Hepatic stellate cell (primary cell): ENCODE data around the gene SH2D6.
"Not testable (repeated sequence)": the region's sequence is repeated elsewhere in the genome, so short reads cannot be mapped to it uniquely, and the experiment has no call there.

ENCODE experiments used
- DNase-seq: peaks from one replicate; pipeline ENCODE4 v3.0.0; 2011; ENCODE audit warnings: low spot score

SH2D6 gene

GRCh38 chr2:85418132-85419008 is at the start of gene SH2D6:
Gene SH2D6 (plus strand): TSS chr2:85418714. CDS start chr2:85429466, 10,752 bp downstream.
- DNase-seq = peak; percentile 94

- no peak for DNase-seq
Measured at GRCh38 chr2:85368921-85369320, 49.6 kb upstream of the SH2D6 start.

GRCh38 chr2:85369500-85369899 is 49.0 kb upstream of the SH2D6 start:
- DNase-seq = no peak

GRCh38 chr2:85371045-85371444 is 47.5 kb upstream of the SH2D6 start:
- DNase-seq = no peak

DNA sequence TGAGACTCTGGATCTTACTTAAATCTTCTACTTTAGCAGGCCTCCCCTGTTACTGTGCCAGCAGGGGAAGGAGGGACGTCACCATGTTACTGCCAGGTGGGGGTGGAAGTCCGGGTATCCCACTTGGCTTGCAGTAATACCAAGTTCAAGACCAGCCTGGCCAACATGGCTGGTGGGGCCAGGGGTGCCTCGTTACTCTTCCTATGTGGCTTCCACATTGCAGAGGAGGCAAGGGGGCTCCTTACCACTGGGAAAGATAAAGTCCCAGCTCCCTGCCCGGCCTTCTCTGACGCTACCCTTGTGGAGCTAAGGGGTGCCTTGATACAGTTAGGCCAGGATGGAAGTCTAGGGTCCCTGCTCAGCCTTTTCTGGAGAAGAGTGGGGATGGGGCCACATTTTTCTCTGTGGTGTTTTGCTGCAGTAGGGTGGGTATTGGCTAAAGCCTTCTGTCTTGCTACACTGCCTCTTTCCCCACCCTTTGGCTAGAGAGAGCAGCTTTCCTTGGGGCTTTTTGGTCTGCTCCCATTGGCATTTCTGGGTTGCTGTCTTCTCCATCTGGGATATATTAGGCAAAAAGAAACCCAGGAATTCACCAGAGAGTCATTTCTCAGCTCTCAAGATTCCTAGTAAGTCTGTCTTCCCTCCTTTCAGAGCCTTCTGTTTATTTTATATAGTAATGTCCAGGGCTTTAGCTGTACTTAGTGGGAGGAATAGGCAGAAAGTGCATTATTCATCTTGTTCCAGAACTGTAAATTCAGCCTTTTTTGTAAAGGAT is 42.0 kb upstream of the SH2D6 start:
- DNase-seq = no peak

- no peak for DNase-seq
Measured at GRCh38 chr2:85377083-85377482, 41.4 kb upstream of the SH2D6 start.

DNA sequence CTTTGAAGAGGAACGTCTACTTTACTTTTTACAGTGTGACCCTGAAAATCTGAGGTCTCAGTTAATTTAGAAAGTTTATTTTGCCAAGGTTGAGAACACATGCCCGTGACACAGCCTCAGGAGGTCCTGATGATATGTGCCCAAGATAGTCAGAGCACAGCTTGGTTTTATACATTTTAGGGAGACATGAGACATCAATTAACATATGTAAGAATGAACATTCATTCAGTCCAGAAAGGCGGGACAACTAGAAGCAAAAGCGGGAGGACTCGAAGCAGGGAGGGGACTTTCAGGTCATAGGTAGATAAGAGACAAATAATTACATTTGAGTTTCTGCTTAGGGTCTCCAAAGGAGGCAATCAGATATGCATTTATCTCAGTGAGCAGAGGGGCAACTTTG is 40.3 kb upstream of the SH2D6 start:
- DNase-seq = no peak

GRCh38 chr2:85380048-85380447 is 38.5 kb upstream of the SH2D6 start:
- DNase-seq = no peak

- DNase-seq = not testable (repeated sequence)
Measured at GRCh38 chr2:85383151-85383550, 35.4 kb upstream of the SH2D6 start.

- no peak for DNase-seq
Measured at GRCh38 chr2:85383850-85384249, 34.7 kb upstream of the SH2D6 start.

GRCh38 chr2:85385746-85386145 is 32.8 kb upstream of the SH2D6 start:
- DNase-seq = no peak

DNA sequence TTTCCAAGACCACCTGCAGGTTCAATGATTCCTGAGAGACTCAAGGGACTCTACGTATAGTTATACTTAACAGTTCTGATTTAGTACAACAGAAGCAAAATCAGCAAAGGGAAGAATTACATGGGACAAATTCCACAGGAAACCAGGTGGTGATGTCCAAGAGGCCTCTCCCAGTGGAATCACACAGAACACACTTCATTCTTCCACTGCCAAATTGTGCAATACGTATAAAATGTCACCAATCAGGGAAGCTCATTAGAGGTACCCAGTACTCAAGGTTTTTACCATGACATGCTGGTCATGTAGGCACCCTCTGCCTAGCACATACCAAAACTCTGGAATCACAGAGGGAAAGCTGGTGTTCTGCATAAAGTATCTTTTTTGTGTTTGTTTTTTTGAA is 30.8 kb upstream of the SH2D6 start:
- no peak for DNase-seq

DNA sequence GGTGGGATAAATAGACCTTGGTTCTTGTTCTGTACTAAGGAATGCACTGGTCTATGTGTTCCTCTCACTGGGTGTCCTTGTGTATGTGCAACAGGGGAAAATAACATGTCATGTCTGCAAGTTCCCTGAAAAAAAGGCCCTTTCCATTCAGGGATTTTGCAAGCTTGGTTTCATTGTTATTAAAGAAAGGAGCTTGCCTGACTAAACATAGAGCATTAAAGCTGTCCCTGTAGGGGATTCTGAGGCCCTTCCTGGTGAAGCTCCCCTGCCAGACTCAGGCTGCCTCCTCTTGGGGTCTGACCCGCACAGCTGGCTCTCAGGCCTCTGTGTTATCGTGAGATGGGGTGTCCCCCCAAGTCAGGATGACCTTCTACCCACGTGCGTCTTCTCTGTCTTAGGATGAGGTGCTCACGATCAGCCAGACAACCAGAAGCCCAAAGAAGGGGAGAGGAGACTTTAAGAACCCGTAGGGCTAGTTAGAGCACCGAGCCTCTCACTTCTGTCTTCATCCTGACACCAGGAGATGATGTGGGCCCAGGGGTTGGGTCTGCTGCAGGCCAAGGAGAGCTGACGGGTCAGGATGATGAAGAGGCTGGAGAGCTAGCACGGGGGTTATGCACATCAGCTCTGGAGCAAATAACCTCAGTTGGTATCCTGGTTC is 29.5 kb upstream of the SH2D6 start:
- DNase-seq = no peak

- no peak for DNase-seq
Measured at GRCh38 chr2:85390941-85391669, 27.4 kb upstream of the SH2D6 start.

GRCh38 chr2:85393836-85394235 is 24.7 kb upstream of the SH2D6 start:
- no peak for DNase-seq

DNA sequence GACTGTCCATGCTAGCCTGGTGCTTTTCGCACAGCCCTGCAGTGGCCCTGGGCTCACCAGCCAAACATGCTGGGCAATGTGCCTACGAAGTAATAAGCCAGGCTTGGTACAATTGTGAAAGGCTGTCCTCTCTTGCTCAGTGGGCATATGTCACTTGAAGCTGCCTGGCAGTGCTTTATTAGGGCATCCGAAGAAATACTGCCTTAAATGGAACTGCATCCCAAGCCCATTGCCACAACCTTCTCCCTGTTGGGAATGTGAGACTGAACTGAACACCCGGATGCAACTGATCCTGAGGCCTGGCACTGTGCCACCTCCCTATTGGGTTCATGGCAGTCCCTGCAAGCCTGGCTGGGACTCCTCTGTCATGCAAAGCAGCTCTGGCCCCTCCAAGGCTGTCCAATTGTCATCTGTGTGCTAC is 24.2 kb upstream of the SH2D6 start:
- no peak for DNase-seq

DNA sequence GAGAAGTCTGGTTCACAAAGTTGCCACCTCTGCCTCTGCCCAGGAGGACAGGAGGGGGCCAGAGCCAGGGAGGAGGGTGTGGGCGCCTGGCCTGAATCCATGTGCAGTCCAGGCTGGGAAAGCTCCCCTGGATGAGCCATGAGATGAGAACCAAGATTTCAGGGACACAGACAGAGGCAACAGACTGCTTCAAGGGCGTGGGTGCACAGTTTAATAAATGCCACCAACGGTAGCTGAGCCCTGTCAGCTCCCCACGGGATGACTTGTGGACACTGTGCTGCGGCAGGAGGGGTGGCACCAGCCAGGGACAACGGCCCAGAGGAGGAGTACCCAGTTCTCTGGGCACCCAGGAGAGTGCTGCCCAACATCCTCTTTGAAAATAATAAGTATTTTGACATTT is 23.5 kb upstream of the SH2D6 start:
- DNase-seq = no peak

GRCh38 chr2:85395912-85396475 is 22.5 kb upstream of the SH2D6 start:
- DNase-seq = no peak

DNA sequence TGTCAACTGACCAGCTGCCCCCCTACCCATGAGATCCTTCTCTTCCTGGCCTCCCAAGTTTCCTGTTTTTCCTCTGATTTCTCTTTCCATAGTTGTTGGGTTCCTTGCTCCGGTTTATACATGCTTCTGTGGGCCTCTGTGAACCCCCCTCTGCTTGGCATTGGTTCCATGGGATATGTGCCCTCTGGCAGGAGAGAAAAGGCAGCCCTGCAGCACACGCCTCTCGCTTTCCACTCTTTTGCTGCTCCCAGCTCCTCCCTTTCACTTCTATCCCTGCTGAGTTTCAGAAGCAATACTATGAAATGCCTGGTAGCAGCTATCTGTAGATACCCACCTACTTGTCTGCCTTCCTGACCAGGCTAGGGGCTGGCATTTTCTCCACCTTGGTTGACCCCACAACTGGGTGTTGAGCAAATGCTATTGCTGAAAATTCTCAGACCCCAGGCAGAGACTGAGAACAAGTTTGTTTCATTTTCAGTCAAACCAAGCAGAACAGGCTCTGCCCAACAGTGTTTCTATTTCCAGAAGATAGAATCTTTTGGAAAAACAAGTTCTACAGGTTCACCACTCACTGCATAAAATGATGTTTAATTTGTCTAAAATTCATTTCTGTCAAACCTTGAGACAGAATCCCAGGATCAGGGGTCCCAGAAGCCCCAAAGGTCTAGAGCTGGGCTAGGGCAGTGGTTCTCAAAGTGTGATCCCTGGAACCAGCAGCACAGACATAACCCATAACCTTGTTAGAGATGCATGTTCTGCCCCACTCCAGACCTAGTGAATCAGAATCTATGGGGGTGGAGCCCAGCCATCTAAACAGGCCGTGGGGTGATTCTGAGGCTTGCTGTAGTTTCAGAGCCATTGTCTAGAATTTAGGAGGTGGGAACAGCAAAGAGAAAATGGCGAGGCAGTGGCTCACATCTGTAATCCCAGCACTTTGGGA is 21.7 kb upstream of the SH2D6 start:
- no peak for DNase-seq

GRCh38 chr2:85397925-85398331 is 20.6 kb upstream of the SH2D6 start:
- DNase-seq = no peak
